ENCODE results near the gene SLC25A24.
"Not testable (repeated sequence)": the region's sequence is repeated elsewhere in the genome, so short reads cannot be mapped to it uniquely, and the experiment has no call there.

SLC25A24 gene

DNA sequence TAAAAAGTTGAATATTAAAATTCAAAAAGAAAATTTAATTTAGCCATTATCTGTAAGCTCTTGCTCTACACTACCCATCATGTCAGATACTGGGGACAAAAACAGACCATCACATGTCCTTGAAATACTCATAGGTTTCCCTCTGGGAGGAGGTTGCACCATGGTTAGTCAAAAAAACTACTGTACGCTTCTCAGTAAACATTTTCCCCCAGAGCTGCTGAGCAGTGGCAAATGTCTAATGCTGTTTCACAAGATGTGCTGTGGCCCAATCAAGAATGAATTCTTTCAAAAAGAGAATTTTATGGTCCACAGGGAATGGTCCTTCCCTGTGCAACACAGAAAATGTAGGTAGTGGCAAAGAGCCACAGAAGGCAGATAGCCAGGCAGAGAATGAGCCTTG, 6.1 kb downstream of the SLC25A24 start:
- DNase-seq = no peak

DNA sequence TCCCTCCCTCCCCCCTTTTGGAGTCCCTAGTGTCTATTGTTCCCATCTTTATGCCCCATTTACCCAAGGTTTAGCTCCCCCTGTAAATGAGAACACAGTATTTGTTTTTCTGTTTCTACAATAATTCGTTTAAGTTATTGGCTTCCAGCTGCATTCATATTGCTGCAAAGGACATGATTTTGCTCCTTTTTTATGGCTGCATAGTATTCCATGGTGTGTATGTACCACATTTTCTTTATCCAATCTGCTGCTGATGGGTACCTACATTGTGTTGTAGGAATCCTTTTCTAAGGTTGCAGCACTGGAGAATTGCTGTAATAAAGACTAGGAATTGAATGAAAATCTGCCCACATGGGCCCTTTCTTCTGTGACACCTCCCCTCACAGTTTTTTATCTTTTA, 6.8 kb downstream of the SLC25A24 start:
- DNase-seq = no peak

DNA sequence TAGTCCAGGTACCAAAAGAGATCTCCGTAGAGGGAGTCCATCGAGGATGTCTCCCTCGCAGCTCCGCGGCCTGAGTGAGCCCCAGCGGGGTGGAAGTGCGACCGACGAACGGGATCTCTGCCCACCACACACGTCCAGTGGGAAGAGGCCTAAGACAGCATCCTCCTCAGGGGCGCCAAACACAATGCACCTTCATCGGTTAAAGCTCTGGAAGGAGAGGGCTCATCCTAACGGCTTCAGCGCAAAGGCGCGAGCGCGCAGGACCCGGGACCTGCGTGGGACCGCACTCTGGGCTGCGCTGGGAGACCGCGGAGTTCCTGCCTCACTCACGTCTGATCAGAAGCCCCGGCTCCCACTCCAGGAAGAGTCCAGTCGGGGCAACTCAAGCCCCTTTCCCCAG, 7.6 kb downstream of the SLC25A24 start:
- DNase-seq = no peak

DNA sequence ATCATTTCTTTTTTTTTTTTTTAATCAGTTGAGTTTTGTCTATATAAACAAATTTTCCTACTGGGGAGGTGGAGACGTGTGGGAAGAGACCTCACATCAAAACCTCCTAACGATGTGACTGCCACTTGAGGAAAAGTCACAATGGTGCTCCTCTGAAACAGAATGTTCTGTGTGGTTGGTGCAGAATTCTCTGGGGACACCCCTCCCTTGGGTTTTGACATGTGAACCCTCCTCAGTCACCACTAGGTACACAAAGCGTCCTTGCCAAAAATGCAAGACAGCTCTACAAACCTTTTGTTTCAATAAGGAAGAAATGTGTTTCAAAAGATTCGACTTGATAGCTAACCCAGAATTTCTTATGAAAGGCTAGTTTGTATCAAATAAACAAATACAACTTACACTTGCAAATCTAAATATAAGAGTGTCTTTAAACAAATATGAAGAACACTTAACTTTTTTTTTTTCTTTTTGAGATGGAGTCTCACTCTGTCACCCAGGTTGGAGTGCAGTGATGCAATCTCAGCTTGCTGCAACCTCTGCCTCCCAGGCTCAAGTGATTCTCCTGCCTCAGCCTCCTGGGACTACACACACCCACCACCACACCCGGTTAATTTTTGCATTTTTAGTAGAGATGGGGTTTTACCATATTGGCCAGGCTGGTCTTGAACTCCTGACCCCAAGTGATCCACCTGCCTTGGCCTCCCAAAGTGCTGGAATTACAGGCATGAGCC, 9.3 kb downstream of the SLC25A24 start:
- peak; percentile 71 for DNase-seq

DNA sequence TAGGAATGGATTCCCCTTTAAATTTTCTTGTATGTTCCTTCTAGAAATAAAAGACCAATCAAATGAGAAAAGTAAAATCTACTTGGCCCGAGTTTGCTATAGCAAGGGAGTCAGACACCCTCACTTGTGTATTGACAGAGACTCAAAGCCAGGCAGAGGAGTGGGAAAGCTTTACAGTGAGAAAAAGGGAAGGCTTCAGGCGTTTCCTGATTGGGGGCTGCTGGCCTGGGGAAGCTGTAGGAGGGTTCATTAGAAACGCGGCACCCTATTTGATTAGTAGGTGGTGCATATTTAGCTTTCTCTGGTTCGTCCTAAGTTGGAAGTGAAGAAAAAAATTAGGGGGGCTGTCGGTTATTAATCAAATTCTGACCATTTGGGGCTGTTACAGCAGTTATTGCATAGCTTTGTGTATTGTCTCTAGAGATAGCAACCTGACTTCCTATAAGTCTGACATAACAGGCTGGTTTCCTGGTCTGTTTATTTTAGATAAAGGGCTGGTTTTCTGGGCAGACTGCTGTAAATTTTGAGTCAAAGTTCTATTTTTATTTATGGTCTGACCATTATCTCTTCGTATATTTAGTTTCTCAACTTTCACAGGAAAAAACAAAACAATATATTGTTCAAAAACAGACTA, 10.0 kb downstream of the SLC25A24 start:
- DNase-seq = no peak

DNA sequence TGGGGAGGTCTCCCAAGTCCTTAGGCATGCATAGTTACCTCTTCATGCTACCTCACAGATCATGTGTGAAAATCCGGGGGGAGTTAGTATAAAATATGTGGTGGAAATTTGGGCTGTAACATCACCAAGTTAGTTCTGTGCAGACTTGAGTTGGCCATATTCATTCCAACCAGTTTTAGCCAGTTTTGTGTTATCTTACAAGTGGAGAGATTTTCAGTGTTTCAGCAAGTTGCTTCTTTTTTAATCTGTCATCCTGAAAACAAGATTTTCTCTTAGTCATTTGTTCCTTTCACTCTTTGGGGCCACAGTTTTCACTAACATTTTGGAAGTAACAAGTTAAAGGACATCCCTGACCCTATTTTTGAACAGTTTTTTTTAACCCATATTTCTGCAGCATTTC, 11.3 kb downstream of the SLC25A24 start:
- no peak for DNase-seq

DNA sequence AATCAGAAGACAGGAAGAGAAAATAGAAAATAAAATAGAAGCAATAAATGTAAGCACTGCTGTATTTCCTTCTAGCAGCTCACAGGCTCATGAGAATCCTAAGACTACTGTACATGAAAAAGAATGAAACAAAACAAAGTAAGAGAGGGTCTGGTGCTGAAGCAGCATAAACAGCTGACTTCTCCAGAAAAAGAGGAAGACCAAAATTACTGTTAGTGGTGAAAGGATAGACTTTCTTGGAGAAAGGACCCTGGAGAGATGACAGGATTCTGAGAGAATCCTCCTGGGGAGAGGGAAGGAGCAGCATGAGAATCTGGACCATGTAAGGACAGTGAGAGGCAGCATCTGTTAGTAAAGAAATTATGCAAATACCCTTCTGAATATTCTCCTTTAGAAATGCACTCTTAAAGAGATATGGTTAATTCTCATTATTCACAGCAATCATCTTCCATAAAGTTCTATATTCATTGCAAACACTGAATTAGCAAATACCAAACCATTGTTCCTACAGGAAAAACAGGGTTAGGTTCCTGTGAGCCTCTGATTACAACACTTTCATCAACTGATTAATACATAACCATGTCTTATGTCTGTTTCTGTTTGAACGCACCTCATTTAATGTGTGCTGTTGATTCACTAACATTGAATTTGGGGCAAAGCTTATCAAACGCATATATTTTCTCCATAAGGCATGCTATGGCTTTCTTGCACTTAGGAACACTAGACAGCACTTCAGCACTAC, 17.0 kb downstream of the SLC25A24 start:
- no peak for DNase-seq

DNA sequence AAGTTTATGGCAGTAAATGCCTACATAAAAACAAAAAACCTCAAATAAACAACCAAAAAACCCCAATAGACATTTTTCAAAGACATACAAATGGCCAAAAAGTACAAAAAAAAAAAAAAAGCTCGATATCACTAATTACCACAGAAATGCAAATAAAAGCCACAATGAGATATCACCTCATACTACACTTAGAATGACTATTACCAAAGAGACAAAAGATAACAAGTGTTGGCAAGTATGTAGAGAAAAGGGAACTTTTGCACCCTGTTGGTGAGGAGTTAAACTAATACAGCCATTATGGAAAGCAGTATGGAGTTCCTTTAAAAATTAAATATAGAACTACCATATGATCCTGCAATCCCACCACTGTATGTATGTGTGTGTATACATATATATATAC, 21.1 kb downstream of the SLC25A24 start:
- no peak for DNase-seq

DNA sequence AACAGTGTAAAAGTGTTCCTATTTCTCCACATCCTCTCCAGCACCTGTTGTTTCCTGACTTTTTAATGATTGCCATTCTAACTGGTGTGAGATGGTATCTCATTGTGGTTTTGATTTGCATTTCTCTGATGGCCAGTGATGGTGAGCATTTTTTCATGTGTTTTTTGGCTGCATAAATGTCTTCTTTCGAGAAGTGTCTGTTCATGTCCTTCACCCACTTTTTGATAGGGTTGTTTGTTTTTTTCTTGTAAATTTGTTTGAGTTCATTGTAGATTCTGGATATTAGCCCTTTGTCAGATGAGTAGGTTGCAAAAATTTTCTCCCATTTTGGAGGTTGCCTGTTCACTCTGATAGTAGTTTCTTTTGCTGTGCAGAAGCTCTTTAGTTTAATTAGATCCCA, 37.7 kb downstream of the SLC25A24 start:
- DNase-seq = not testable (repeated sequence)

DNA sequence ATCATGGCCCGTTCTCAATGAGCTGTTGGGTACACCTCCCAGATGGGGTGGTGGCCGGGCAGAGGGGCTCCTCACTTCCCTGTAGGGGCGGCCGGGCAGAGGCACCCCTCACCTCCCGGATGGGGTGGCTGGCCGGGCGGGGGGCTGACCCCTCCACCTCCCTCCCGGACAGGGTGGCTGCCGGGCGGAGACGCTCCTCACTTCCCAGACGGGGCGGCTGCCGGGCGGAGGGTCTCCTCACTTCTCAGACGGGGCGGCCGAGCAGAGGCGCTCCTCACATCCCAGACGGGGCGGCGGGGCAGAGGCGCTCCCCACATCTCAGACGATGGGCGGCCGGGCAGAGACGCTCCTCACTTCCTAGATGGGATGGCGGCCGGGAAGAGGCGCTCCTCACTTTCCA, 40.2 kb downstream of the SLC25A24 start:
- DNase-seq = not testable (repeated sequence)

DNA sequence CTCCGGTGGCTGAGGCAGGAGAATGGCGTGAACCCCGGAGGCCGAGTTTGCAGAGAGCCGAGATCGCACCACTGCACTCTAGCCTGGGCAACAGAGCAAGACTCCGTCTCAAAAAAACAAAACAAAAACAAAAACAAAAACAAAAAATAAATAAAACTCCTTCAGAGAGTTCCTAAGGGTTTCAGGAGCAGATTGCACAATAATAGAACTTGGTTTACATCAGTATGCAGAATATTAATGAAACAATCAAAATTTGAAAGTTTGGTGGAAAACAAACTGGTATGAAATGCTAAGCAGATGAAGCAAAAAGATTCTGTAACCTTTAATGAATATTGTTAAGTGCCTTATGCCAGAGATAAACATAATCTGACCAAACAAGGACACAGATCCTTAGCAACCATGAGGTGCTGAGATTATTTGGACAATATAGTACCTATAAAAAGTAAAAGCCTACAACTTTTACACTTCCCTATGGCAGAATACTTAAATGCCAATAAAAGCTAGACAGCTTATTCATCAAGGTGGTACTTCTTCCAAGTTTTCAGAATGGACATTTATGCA, 41.2 kb downstream of the SLC25A24 start:
- DNase-seq = no peak

DNA sequence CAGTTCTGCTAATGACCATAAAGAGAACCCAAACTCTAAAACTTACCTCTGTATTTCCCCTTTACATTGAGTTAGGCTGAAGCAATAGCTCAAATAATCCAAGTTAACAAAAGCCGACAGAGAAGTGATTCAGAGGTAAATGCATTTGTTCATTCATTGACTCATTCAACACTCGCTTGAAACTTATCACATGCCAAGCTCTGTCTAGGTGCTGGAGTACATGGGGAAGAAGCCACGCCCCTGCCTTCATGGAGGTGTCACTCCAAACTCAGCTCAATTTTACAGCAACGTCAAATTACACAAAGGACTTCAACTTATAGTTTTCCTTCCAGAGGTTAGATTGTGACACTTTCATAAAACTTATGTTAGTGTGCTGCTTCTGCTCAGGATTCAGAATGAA, 45.8 kb downstream of the SLC25A24 start:
- no peak for DNase-seq

DNA sequence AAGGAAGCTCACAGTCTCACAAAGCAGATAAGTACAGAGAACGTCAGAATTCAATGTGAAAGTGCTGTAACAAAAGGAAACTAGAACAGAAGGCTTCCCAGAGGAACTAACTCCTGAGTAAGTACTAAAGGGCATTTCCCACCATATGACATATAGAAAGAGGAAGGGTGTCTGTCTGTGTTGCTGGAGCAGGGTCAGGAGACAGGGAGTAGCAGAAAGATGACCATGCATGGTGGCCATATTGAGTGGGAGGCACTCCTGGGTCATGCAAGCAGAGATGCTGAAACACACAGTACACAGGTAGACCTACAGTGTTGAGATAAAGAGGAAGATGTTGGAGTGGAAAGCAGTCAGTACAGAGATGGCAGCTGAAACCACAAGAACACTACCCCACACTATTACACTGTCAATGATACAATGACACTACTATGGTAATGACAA, 47.3 kb downstream of the SLC25A24 start:
- no peak for DNase-seq

DNA sequence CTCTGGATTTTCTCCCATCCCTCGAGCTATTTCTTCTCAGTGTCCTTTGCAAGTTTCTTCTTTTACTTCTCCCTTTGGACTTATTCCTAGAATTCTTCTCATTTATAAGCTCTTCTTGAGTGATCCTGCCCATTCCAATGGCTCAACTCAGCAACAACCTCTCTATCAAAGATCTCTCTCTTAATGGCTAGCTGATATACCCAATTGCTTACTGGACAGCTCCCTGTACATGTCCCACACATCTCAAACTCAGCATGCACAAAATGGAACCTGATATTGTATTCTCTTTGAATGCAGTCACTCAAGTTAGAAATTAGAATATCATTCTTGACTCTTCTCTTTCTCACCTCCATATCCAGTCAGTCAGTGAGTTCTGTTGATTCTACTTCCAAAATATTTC, 48.6 kb downstream of the SLC25A24 start:
- DNase-seq = no peak

DNA sequence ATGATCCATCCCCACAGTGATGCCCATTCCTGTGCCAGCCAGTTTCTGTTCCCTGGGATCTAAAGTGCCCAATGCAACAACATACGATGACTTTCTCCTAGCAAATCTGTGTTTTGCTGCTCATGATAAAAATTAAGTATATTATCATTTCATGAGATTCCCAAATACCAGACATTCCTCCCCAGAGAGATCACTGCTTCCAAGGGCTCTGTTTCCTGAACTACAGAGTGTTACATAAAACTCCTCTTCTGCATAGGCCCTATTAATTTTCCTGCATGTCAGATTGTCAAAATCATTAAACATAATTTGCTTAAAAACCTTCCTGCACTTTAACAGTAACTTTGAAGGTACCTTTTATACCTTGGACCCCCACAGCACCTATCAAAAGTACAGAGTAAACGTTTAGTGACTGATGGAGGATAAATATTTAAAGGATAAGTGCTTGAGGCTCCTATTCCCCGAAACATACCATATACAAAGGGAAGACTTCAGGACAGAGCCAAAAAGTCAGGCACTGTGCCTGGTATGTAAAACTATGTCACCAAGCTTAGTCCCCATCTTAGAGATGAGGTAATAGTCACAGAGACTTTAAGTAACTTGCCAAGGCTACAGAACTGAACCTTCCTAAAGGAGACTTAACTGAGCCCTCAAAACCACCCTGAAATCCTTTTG, 50.2 kb downstream of the SLC25A24 start:
- DNase-seq = no peak

DNA sequence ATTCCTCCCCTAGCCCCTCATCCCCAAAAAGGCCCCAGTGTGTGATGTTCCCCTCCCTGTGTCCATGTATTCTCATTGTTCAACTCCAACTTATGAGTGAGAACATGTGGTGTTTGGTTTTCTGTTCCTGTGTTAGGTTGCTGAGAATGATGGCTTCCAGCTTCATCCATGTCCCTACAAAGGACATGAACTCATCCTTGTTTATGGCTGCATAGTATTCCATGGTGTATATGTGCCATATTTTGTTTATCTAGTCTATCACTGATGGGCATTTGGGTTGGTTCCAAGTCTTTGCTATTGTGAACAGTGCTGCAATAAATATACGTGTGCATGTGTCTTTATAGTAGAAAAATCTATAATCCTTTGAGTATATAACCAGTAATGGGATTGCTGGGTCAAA, 55.6 kb downstream of the SLC25A24 start:
- not testable (repeated sequence) for DNase-seq

DNA sequence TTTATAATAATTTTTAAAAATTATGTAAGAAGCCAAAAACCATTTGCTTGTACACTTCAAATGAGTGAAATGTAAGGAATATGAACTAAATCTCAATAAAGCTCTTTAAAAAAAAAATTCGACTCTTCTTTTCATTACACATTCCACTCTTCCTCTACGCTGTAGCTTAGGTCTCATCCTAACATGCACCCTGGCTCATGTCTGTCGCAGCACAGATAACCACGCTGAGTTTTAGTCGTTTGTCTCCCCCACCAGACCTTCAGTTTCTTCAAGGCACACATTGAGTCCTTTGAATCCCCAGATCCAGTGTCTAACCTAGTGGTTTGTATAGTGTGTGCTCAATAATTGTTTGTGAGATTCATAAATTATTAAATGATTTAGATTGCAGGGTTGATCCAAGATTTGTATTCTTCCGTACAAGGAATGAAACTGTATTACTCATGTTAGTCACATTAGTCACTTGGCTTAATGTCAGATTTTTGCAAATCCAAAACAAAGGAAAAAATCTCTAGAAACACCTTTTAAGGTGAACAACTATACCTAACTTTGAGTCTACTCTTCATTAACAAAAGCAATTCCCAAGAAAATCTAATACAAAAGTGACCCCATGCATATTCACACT, 57.3 kb downstream of the SLC25A24 start:
- DNase-seq = no peak

DNA sequence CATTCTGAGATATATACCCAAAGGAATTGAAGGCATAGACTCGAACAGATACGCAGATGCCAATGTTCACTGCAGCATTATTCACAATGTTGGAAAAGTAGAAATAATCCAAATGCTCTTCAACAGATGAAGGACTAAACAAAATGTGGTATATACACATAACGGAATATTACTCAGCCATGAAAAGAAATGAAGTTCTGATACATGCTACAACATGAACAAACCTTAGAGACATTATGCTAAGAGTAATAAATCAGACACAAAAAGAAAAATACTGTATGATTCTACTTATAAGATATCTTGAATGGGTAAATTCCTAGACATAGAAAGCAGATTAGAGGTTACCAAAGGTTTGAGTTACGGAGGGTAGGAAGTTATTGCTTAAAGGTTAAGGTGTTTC, 57.9 kb downstream of the SLC25A24 start:
- no peak for DNase-seq

DNA sequence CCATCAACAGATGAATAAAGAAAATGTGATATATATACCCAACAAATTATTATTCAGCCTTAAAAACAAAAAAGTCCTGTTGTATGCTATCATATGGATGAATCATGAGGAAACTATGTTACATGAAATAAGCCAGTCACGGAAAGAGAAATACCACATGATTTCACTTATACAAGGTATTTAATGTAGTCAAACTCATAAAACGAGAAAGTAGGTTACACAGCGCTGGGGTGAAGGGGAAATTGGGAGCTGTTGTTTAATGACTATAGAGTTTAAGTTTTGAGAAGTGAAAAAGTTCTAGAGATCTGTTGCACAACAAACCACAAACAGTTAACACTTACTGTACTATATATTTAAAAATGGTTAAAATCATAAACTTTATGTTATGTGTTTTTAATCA, 58.5 kb downstream of the SLC25A24 start:
- no peak for DNase-seq

DNA sequence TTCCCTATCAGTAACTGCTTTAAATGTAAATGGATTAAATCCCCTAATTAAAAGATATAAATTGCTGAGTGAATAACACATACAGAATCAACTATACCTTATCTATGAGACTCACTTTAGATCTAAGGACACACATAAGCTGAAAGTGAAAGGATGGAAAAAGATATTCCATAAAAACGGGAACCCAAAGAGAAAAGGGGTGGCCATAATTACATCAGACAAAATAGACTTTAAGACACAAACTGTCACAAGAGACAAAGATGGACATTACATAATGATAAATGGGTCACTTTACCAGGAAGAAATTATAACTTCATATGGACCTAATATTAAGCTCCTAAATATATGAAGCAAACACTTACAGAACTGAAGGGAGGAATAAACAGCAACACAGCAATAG, 59.2 kb downstream of the SLC25A24 start:
- no peak for DNase-seq

DNA sequence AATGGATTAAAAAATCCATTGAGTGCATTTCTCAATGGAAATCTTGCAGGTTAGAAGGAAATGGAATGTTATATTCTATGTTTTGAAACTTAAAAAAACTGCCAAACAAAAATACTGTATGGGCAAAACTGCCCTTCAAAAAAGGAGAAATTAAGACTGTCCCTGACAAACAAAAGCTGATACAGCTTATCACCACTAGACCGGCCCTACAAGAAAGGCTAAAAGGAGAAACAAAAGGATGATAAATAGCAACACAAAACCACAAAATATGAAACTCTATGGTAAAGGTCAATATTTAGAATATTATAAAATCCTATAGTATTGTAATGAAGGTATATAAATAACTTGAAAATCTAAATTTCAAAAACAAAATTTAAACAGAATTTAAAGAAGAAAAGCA, 60.0 kb downstream of the SLC25A24 start:
- DNase-seq = no peak

DNA sequence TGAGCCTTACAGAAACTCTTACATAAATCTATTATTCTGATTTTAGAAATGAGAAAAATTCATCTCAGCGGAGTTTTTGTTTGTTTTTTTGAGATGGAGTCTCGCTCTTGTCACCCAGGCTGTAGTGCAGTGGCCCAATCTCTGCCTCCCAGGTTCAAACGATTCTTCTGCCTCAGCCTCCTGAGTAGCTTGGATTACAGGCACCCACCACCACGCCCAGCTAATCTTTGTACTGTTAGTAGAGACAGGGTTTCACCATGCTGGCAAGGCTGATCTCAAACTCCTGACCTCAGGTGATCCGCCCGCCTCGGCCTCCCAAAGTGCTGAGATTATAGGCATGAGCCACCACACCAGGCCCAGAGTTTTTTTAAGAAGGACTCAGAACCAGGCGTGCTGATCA, 60.6 kb downstream of the SLC25A24 start:
- not testable (repeated sequence) for DNase-seq

DNA sequence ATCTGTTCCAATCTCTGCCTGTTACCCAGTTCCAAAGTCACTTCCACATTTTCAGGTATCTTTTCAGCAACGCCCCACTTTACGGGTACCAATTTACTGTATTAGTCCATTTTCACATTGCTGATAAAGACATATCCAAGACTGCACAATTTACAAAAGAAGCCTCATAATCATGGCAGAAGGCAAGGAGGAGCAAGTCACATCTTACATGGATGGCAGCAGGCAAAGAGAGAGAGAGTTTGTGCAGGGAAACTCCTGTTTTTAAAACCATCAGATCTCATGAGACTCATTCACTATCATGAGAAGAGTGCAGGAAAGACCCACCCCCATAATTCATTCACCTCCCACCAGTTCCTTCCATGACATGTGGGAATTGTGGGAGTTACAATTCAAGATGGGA, 67.0 kb downstream of the SLC25A24 start:
- not testable (repeated sequence) for DNase-seq
